Measurements from ENCODE around the gene PLD2.
"Not testable (repeated sequence)": the region's sequence is repeated elsewhere in the genome, so short reads cannot be mapped to it uniquely, and the experiment has no call there.

PLD2 gene

GRCh38 chr17:4790705-4791088 is 16.3 kb upstream of the PLD2 start:
- no peak for DNase-seq (ENCODE audit: low read depth)

- DNase-seq (ENCODE audit: low read depth), result no peak
Measured at GRCh38 chr17:4795168-4795567, 11.8 kb upstream of the PLD2 start.

GRCh38 chr17:4796552-4796920 is 10.4 kb upstream of the PLD2 start:
- DNase-seq (ENCODE audit: low read depth), result no peak

- no peak for DNase-seq (ENCODE audit: low read depth)
Measured at GRCh38 chr17:4800462-4801196, 6.3 kb upstream of the PLD2 start.

GRCh38 chr17:4802228-4802627 is 4.7 kb upstream of the PLD2 start, which contains the start of gene C17orf114:
TSS of gene C17orf114 (minus strand) at chr17:4802328.
- DNase-seq (ENCODE audit: low read depth), result no peak

- DNase-seq (ENCODE audit: low read depth), result no peak
Measured at GRCh38 chr17:4806456-4806776, 536 bp upstream of the PLD2 start.

- DNase-seq (ENCODE audit: low read depth), result no peak
Measured at GRCh38 chr17:4807605-4808377, 839 bp downstream of the PLD2 start.

- no peak for DNase-seq (ENCODE audit: low read depth)
Measured at GRCh38 chr17:4808378-4808767, 1.4 kb downstream of the PLD2 start.

GRCh38 chr17:4810696-4811290 is 3.8 kb downstream of the PLD2 start:
- DNase-seq (ENCODE audit: low read depth), result no peak

GRCh38 chr17:4811471-4811870 is 4.5 kb downstream of the PLD2 start:
- no peak for DNase-seq (ENCODE audit: low read depth)

GRCh38 chr17:4812690-4813089 is 5.7 kb downstream of the PLD2 start:
- no peak for DNase-seq (ENCODE audit: low read depth)

GRCh38 chr17:4815043-4815675 is 8.2 kb downstream of the PLD2 start:
- DNase-seq (ENCODE audit: low read depth), result no peak

GRCh38 chr17:4816826-4817225 is 9.9 kb downstream of the PLD2 start:
- DNase-seq (ENCODE audit: low read depth), result no peak

GRCh38 chr17:4818276-4818675 is 11.3 kb downstream of the PLD2 start:
- DNase-seq (ENCODE audit: low read depth), result no peak

- DNase-seq (ENCODE audit: low read depth), result no peak
Measured at GRCh38 chr17:4822835-4823234, 15.9 kb downstream of the PLD2 start.

- no peak for DNase-seq (ENCODE audit: low read depth)
Measured at GRCh38 chr17:4823373-4824089, 16.6 kb downstream of the PLD2 start.

GRCh38 chr17:4827399-4827798 is 20.4 kb downstream of the PLD2 start:
- DNase-seq (ENCODE audit: low read depth), result no peak

GRCh38 chr17:4832829-4833177 is 25.9 kb downstream of the PLD2 start:
- DNase-seq (ENCODE audit: low read depth), result not testable (repeated sequence)

GRCh38 chr17:4833178-4833940 is 26.4 kb downstream of the PLD2 start, which contains the start of gene MINK1:
TSS of gene MINK1 (plus strand) at chr17:4833340. CDS start at chr17:4833584, 244 bp downstream.
- DNase-seq (ENCODE audit: low read depth), result peak; percentile 81

- no peak for DNase-seq (ENCODE audit: low read depth)
Measured at GRCh38 chr17:4833941-4834680, 27.2 kb downstream of the PLD2 start.

GRCh38 chr17:4834681-4835020 is 27.7 kb downstream of the PLD2 start:
- DNase-seq (ENCODE audit: low read depth), result no peak

All from activated gamma-delta T cell treated with anti-CD3 and anti-CD28 coated beads, Interleukin-2, amount 50 U/mL, for 16 hours (primary cell).